ENCODE data around the gene ALB. TPM values are rescaled to one million over a fixed set of nuclear protein-coding genes. Genes with fewer than 3 reads are reported as not detected.

Gene ALB
- total and polyA plus RNA-seq, 2 donors (not counting 1 experiment from before 2014, with no cell fraction given), result 0.24 TPM; not detected in 1

- Histone ChIP-seq H3K36me3 (replicated peaks in 1 of 2; ENCODE audit: control extremely low read depth in 1 of 2, control insufficient read depth in 1 of 2, extremely low read depth in 1 of 2, insufficient read depth in 2 of 2, low read length in 1 of 2) (no peaks in the 10 kb centered on the region), H3K4me2 (replicated peaks; ENCODE audit: low read depth, low read length, poor library complexity, severe bottlenecking) (no peak overlapping the region), H3K27me3 (replicated peaks in 1 of 4; ENCODE audit: control extremely low read depth in 1 of 4, control insufficient read depth in 3 of 4, insufficient read depth in 4 of 4, low read length in 3 of 4) (peaks cover 0 to 4% (median 0%) of the 10 kb centered on the region in 4 experiments), H3K4me1 (ENCODE audit: control insufficient read depth in 2 of 2, insufficient read depth in 2 of 2, low read length in 2 of 2) (no peaks in the 10 kb centered on the region), H3K4me3 (ENCODE audit: control extremely low read depth in 1 of 5, extremely low read depth in 1 of 5, insufficient read depth in 1 of 5, low read depth in 2 of 5, low read length in 4 of 5) (no peak overlapping the region), H3K9ac (ENCODE audit: low read length) (no peak overlapping the region), H3K27ac (ENCODE audit: low read length in 2 of 2) (no peak overlapping the region), H3K79me2 (ENCODE audit: control insufficient read depth, insufficient read depth, low read length) (no peaks in the 10 kb centered on the region), H2AFZ (ENCODE audit: insufficient read depth, low read depth, low read length, poor library complexity, severe bottlenecking) (no peak overlapping the region), H4K20me1 (ENCODE audit: control insufficient read depth, insufficient read depth, low read length, poor library complexity, severe bottlenecking) (no peaks in the 10 kb centered on the region), H3K9me3 (ENCODE audit: control extremely low read depth in 1 of 3, control insufficient read depth in 2 of 3, insufficient read depth in 1 of 3, low read length in 2 of 3) (no peaks in the 10 kb centered on the region)
- ChIA-PET POLR2A (no interaction called here), CTCF (interaction anchor here (0.6 to 1.7 kb wide), 11 partner anchors 8 to 1153 kb away, joined by 3 to 7 read pairs (median 3); no protein-coding TSS in a partner anchor)
- DNase-seq (peak; percentile 41), ATAC-seq (ENCODE audit: low read depth) (peak; percentile 83)
- Mint-ChIP-seq H3K4me3 (no peak overlapping the region), H3K9me3 (ENCODE audit: insufficient read depth) (no peaks in the 10 kb centered on the region), H3K27me3 (peaks cover 25% of the 10 kb centered on the region), H3K27ac (no peak overlapping the region), H3K4me1 (no peaks in the 10 kb centered on the region)
- TF ChIP-seq EZH2 (IDR thresholded peaks at IDR 0.05; ENCODE audit: borderline replicate concordance, insufficient read depth, low read depth, low read length, poor library complexity, severe bottlenecking) (no peak), CTCF (IDR thresholded peaks at IDR 0.05) (peak; percentile 82)
- WGBS (ENCODE audit: insufficient coverage), result no CpG with 5 or more reads among the region's 4 CpGs
- intact Hi-C loops (cut with micrococcal nuclease), result loop anchor here (1.0 to 5.0 kb wide), 2 partner anchors 135 to 744 kb away; no protein-coding TSS in a partner anchor
Observed at GRCh38 chr4:73446336-73446938, 42.4 kb downstream of the ALB start.

- no peak for ATAC-seq (ENCODE audit: low read depth)
- intact Hi-C loops (cut with micrococcal nuclease), result loop anchor here (5.0 kb wide), 1 partner anchor 745 kb away; no protein-coding TSS in a partner anchor
Observed at GRCh38 chr4:73447671-73448070, 43.6 kb downstream of the ALB start.

More at GRCh38 chr4:73447671-73448070, 43.6 kb downstream of the ALB start:
- no peak overlapping the region for H3K27ac Mint-ChIP-seq
- Histone ChIP-seq H3K36me3 (replicated peaks in 1 of 2; ENCODE audit: control extremely low read depth in 1 of 2, control insufficient read depth in 1 of 2, extremely low read depth in 1 of 2, insufficient read depth in 2 of 2, low read length in 1 of 2) (no peaks in the 10 kb centered on the region), H3K9me3 (ENCODE audit: control extremely low read depth in 1 of 3, control insufficient read depth in 2 of 3, insufficient read depth in 1 of 3, low read length in 2 of 3) (no peaks in the 10 kb centered on the region), H3K27ac (ENCODE audit: low read length in 2 of 2) (no peak overlapping the region), H3K4me2 (replicated peaks; ENCODE audit: low read depth, low read length, poor library complexity, severe bottlenecking) (no peak overlapping the region), H3K27me3 (replicated peaks in 1 of 4; ENCODE audit: control extremely low read depth in 1 of 4, control insufficient read depth in 3 of 4, insufficient read depth in 4 of 4, low read length in 3 of 4) (peaks cover 0 to 4% (median 0%) of the 10 kb centered on the region in 4 experiments), H2AFZ (ENCODE audit: insufficient read depth, low read depth, low read length, poor library complexity, severe bottlenecking) (no peak overlapping the region), H4K20me1 (ENCODE audit: control insufficient read depth, insufficient read depth, low read length, poor library complexity, severe bottlenecking) (no peaks in the 10 kb centered on the region), H3K4me3 (ENCODE audit: control extremely low read depth in 1 of 5, extremely low read depth in 1 of 5, insufficient read depth in 1 of 5, low read depth in 2 of 5, low read length in 4 of 5) (no peak overlapping the region), H3K4me1 (ENCODE audit: control insufficient read depth in 2 of 2, insufficient read depth in 2 of 2, low read length in 2 of 2) (no peaks in the 10 kb centered on the region), H3K9ac (ENCODE audit: low read length) (no peak overlapping the region), H3K79me2 (ENCODE audit: control insufficient read depth, insufficient read depth, low read length) (no peaks in the 10 kb centered on the region)
- H3K9me3 Mint-ChIP-seq (ENCODE audit: insufficient read depth), result no peaks in the 10 kb centered on the region
- H3K4me3 Mint-ChIP-seq, result no peak overlapping the region
- POLR2A ChIA-PET, result no interaction called here
- DNase-seq, result no peak
- 88% methylated on average over 1 of the region's 4 CpGs for WGBS (ENCODE audit: insufficient coverage)
- H3K4me1 Mint-ChIP-seq, result no peaks in the 10 kb centered on the region
- H3K27me3 Mint-ChIP-seq, result peaks cover 19% of the 10 kb centered on the region
- CTCF ChIA-PET, result interaction anchor here (0.9 to 1.3 kb wide), 2 partner anchors 10 to 20 kb away, joined by 3 read pairs; no protein-coding TSS in a partner anchor
- TF ChIP-seq EZH2 (IDR thresholded peaks at IDR 0.05; ENCODE audit: borderline replicate concordance, insufficient read depth, low read depth, low read length, poor library complexity, severe bottlenecking) (no peak), CTCF (IDR thresholded peaks at IDR 0.05) (no peak)
